AG04450 (cell line): ENCODE results near the gene OR6B2. TPM values are rescaled to one million over a fixed set of nuclear protein-coding genes. Genes with fewer than 3 reads are reported as not detected.

Experiments
- CTCF ChIA-PET: fragments of 300-600, 350-600 bp; formaldehyde crosslinking; extraction: SDS; loops from one replicate; lab custom pipeline; 2022; ENCODE audit warnings: antibody characterized with exemption, inconsistent platforms; lab: Charles Lee
- POLR2A ChIA-PET: fragments of 350-600 bp; formaldehyde crosslinking; extraction: SDS; loops from one replicate; lab custom pipeline; 2021; ENCODE audit warnings: antibody characterized with exemption, inconsistent platforms; lab: Yijun Ruan, JAX
- DNase-seq: peaks from one replicate; pipeline ENCODE4 v3.0.0-alpha.2; 2011; ENCODE audit warnings: low read depth, low spot score
- H3K27ac ChIP-seq: one replicate; pipeline ENCODE4 v1.5.1; 2012; ENCODE audit warnings: low read depth, low read length, control low read depth
- H3K27me3 ChIP-seq: one replicate; pipeline ENCODE4 v1.6.0; 2012; ENCODE audit warnings: low read length; ENCODE audit not compliant: control insufficient read depth, insufficient read depth
- H3K4me3 ChIP-seq: 2 replicates; pipeline ENCODE4 v1.5.1; 2011; ENCODE audit warnings: mild to moderate bottlenecking, low read depth, low read length, control low read depth
- H3K9me3 ChIP-seq: 2 replicates; pipeline ENCODE4 v1.5.1; 2012; ENCODE audit warnings: low read length; ENCODE audit not compliant: control insufficient read depth, insufficient read depth
- polyA plus RNA-seq: library from polyadenylated mRNA; depleted of rRNA; stranded (reverse); fragments of >200 nt; gene quantifications from 2 replicates; pipeline ENCODE4 v1.2.3, GENCODE V29; 2011
- TF ChIP-seq, protein P1 (sequence below): IDR thresholded peaks from 2 replicates; pipeline ENCODE4 v1.5.1; 2011; ENCODE audit warnings: low read depth, low read length, control low read depth, inconsistent platforms

Gene OR6B2
- polyA plus RNA-seq, 1 experiment, result not detected

DNA sequence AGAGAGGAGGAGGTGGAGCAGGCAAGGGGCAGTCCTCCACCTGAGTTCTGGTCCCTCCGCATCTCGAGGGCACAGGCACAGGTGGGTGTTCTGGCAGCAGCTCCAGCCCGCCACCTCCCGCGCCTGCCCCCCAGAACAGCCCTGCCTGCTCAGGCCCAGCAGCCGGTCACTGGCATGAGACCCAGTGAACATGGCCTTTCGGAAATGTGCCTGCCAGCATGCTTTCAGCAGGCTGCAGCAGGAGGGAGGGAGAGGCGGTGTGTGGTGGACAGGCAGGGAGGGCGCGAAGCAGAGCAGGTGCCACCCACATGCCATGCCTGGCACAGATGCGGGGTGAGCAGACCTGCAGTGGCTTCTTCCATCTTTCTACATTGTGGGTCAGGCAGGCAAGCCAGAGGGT is 26.4 kb upstream of the OR6B2 start:
- no peak for DNase-seq
- POLR2A ChIA-PET, result no interaction called here
- H3K27ac ChIP-seq, result no peak overlapping the region
- H3K4me3 ChIP-seq, result no peak overlapping the region
- H3K27me3 ChIP-seq, result peaks cover 27% of the 10 kb centered on the region
- TF ChIP-seq, protein P1, sequence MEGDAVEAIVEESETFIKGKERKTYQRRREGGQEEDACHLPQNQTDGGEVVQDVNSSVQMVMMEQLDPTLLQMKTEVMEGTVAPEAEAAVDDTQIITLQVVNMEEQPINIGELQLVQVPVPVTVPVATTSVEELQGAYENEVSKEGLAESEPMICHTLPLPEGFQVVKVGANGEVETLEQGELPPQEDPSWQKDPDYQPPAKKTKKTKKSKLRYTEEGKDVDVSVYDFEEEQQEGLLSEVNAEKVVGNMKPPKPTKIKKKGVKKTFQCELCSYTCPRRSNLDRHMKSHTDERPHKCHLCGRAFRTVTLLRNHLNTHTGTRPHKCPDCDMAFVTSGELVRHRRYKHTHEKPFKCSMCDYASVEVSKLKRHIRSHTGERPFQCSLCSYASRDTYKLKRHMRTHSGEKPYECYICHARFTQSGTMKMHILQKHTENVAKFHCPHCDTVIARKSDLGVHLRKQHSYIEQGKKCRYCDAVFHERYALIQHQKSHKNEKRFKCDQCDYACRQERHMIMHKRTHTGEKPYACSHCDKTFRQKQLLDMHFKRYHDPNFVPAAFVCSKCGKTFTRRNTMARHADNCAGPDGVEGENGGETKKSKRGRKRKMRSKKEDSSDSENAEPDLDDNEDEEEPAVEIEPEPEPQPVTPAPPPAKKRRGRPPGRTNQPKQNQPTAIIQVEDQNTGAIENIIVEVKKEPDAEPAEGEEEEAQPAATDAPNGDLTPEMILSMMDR, result no peak
- no peaks in the 10 kb centered on the region for H3K9me3 ChIP-seq
- CTCF ChIA-PET, result no interaction called here

DNA sequence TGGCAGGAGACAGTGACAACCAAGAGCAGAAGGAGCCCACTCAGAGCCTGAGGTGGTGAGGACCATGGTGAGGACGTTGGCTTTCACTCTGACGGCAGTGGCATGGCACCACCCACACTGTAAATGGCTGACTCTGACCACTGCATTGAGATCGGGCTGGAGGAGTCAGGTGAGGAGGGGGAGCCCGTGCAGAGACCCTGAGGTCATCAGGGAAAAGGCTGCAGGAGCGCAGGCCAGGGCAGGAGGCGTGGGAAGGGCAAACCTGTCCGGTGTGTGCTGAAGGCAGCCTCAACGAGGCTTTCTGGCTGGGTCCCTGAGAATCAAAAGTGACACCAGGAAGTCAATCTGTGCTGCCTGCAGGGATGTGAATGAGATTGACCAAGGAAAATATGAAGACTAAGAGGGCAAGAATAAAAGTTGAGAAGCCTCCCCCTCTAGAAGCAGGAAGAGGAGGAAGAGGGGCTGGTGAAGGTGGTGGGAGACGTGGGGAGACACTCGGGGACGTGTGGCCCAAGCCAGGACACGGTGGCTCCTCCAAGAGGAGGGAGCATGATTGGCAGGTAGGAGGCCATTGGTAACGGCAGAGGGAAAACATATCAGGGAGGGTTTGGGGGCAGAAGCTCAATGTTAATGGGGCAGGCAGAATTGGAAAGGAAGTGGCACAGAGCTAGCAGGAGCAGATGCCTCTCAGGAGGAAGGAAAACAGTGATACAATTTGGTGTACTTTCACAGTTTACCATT is 25.1 kb upstream of the OR6B2 start:
- Histone ChIP-seq H3K27me3 (peaks cover 32% of the 10 kb centered on the region), H3K4me3 (no peak overlapping the region), H3K27ac (no peak overlapping the region), H3K9me3 (no peaks in the 10 kb centered on the region)
- POLR2A ChIA-PET, result no interaction called here
- CTCF ChIA-PET, result no interaction called here
- TF ChIP-seq, protein P1, result no peak
- DNase-seq, result no peak

DNA sequence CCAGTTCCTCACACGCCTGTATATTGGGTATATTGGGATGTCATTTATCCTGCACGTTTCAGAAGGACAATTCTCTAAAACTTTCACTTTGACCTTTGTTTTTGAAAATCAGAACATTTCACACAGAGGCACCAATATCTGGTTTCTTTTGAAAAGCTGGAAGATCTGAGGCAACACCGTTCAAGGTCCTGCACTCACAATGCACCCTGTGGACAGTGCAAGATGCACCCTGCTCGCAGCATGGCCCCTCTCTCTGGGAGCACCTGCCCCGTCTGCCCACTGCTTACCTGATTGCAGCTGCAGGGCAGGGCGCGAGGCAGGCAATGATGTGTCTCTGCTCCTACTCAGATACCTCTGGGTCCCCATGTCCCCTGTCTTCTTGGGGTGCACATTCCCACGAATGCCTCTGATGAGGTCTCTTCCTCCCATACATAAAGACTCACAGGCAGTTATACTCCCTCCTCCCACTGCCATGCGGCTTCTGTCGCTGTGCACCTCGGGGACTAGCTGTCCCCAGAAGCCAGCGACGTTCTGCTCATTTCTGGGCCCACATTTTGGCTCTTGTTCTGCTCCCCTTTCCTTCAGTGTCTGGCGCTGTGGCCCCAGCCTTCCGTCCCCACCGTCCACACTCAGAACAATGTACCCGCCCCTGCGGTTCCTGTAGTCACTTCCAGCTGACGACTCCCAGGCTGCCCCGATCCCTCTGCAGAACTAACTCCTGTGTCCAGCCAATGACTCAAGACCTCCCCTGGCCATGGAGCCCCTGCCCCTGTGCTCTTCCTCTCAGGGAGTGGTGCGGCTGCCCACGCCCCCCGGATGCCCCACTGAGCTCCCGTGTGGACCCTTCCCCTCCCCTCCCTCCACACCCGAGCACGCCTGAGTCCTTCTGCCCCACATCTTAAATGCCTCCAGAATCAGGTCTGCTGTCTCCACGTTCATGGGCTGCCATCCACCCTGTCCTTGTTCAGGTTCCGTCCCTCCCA is 23.2 kb upstream of the OR6B2 start, which contains the start of gene OR6B3:
TSS of gene OR6B3 (minus strand) at position 349 of the 983 bp plus-strand sequence.
- TF ChIP-seq, protein P1, result no peak
- H3K9me3 ChIP-seq, result no peaks in the 10 kb centered on the region
- H3K27ac ChIP-seq, result no peak within 1 kb of the TSS
- no peak for DNase-seq
- POLR2A ChIA-PET, result no interaction called here
- H3K4me3 ChIP-seq, result no peak within 1 kb of the TSS
- CTCF ChIA-PET, result interaction anchor here (1.0 kb wide), 1 partner anchor 13 kb away, joined by 3 read pairs; no protein-coding TSS in a partner anchor
- H3K27me3 ChIP-seq, result peaks cover 41% of the 10 kb centered on the region

DNA sequence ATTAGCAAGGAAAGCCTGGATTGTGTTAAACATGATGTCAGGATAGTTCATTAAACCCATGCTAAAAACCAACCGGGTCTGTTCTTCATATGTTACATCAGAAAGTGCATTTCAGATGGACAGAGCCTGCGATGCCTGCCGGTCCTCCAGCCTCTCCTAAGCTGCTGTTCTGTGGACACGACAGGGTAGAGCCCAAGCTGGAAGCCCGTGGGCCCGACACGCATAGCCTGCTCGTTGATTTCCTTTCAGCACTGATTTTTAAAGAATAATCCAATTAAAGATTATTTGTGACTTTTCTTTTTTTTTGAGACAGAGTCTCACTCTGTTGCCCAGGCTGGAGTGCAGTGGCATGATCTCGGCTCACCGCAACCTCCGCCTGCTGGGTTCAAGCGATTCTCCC is 22.3 kb upstream of the OR6B2 start:
- POLR2A ChIA-PET, result no interaction called here
- TF ChIP-seq, protein P1, result no peak
- Histone ChIP-seq H3K27me3 (peaks cover 44% of the 10 kb centered on the region), H3K9me3 (no peaks in the 10 kb centered on the region), H3K27ac (no peak overlapping the region), H3K4me3 (no peak overlapping the region)
- no peak for DNase-seq
- CTCF ChIA-PET, result interaction anchor here (1.3 to 2.0 kb wide), 2 partner anchors 9 to 90 kb away, joined by 5 to 15 read pairs; no protein-coding TSS in a partner anchor
